GM12873 (cell line): ENCODE measurements around the gene ABHD3.

Experiments
- CTCF ChIP-seq: IDR thresholded peaks from 2 replicates; pipeline ENCODE4 v1.5.1; 2012; ENCODE audit warnings: low read depth, mild to moderate bottlenecking, moderate library complexity, low read length, control low read depth; ENCODE audit not compliant: insufficient read depth; ENCODE audit errors: missing control alignments

ABHD3 gene

GRCh38 chr18:21652073-21652472, 52.5 kb downstream of the ABHD3 start:
- TF ChIP-seq CTCF: no peak

GRCh38 chr18:21650311-21650710, 54.3 kb downstream of the ABHD3 start:
- no peak for TF ChIP-seq CTCF

- TF ChIP-seq CTCF: no peak
Observed at GRCh38 chr18:21638822-21639221, 65.8 kb downstream of the ABHD3 start.

GRCh38 chr18:21636769-21637168, 67.8 kb downstream of the ABHD3 start:
- TF ChIP-seq CTCF: no peak

- no peak for TF ChIP-seq CTCF
Observed at GRCh38 chr18:21634588-21635199, 69.9 kb downstream of the ABHD3 start.

- TF ChIP-seq CTCF: no peak
Observed at GRCh38 chr18:21632393-21632792, 72.2 kb downstream of the ABHD3 start.

GRCh38 chr18:21629089-21629832, 75.3 kb downstream of the ABHD3 start:
- no peak for TF ChIP-seq CTCF
